Keratinocyte (primary cell): ENCODE measurements around the gene ZDHHC9. TPM values are rescaled to one million over a fixed set of nuclear protein-coding genes. Genes with fewer than 3 reads are reported as not detected.

ENCODE experiments used
- DNase-seq: peaks from one replicate; pipeline ENCODE4 v3.0.0-alpha.2; 2011; ENCODE audit warnings: low read depth, missing footprints, low spot score
- FAIRE-seq: peaks from 2 replicates; lab custom pipeline; 2011; peaks lifted over from hg19 to GRCh38; lab: Jason Lieb, UNC
- H2AFZ ChIP-seq: 2 replicates; pipeline ENCODE4 v1.6.0; 2012; ENCODE audit warnings: low read length, control low read depth, inconsistent platforms; ENCODE audit not compliant: control insufficient read depth
- H3K27ac ChIP-seq: 2 replicates; pipeline ENCODE4 v1.5.1; 2011; ENCODE audit warnings: low read length; ENCODE audit not compliant: control insufficient read depth, insufficient read depth
- H3K27me3 ChIP-seq: 3 replicates; pipeline ENCODE4 v1.6.0; 2011; ENCODE audit warnings: low read length; ENCODE audit not compliant: control insufficient read depth, insufficient read depth; ENCODE audit errors: extremely low read depth
- H3K36me3 ChIP-seq, 2 experiments: 2 replicates in 1 of 2; 3 replicates in 1 of 2; pipeline ENCODE4 v1.5.1; 2011; ENCODE audit warnings: low read length in 2 of 2, mild to moderate bottlenecking in 1 of 2; ENCODE audit not compliant: control insufficient read depth in 2 of 2, insufficient read depth in 2 of 2; ENCODE audit errors: extremely low read depth in 1 of 2
- H3K4me1 ChIP-seq: 3 replicates; pipeline ENCODE4 v1.5.1; 2011; ENCODE audit warnings: low read length; ENCODE audit not compliant: control insufficient read depth, insufficient read depth; ENCODE audit errors: extremely low read depth
- H3K4me2 ChIP-seq: 3 replicates; pipeline ENCODE4 v1.6.0; 2011; ENCODE audit warnings: low read depth, low read length; ENCODE audit not compliant: control insufficient read depth, insufficient read depth; ENCODE audit errors: extremely low read depth
- H3K4me3 ChIP-seq, 3 experiments: fragments of 200-600 bp in 1 of 3; sonication (generic) in 1 of 3; 2 replicates in 2 of 3; 3 replicates in 1 of 3; pipeline ENCODE4 v1.5.1; 2011 to 2016; ENCODE audit warnings: low read length in 3 of 3, mild to moderate bottlenecking in 3 of 3, control low read depth in 2 of 3, inconsistent platforms in 1 of 3, low read depth in 1 of 3, mixed read lengths in 1 of 3, mixed run types in 1 of 3, moderate library complexity in 1 of 3; ENCODE audit not compliant: control insufficient read depth in 2 of 3, insufficient read depth in 2 of 3; ENCODE audit errors: extremely low read depth in 1 of 3
- H3K79me2 ChIP-seq: 2 replicates; pipeline ENCODE4 v1.6.0; 2012; ENCODE audit warnings: low read length; ENCODE audit not compliant: control insufficient read depth, insufficient read depth
- H3K9ac ChIP-seq: 3 replicates; pipeline ENCODE4 v1.6.0; 2011; ENCODE audit warnings: low read length; ENCODE audit not compliant: control insufficient read depth, insufficient read depth; ENCODE audit errors: extremely low read depth
- H3K9me1 ChIP-seq: 3 replicates; pipeline ENCODE4 v1.6.0; 2011; ENCODE audit warnings: low read length; ENCODE audit not compliant: control insufficient read depth, insufficient read depth; ENCODE audit errors: extremely low read depth
- H3K9me3 ChIP-seq: 2 replicates; pipeline ENCODE4 v1.5.1; 2012; ENCODE audit warnings: low read depth, low read length; ENCODE audit not compliant: control insufficient read depth
- H4K20me1 ChIP-seq: 3 replicates; pipeline ENCODE4 v1.6.0; 2011; ENCODE audit warnings: low read length; ENCODE audit not compliant: control insufficient read depth, insufficient read depth; ENCODE audit errors: extremely low read depth
- CTCF ChIP-seq, 3 experiments: IDR thresholded peaks in 1 of 3; conservative IDR thresholded peaks in 1 of 3; optimal IDR thresholded peaks in 1 of 3; 2 replicates in 2 of 3; 3 replicates in 1 of 3; pipeline versions ENCODE3 to v1.5.1; 2011; ENCODE audit warnings: low read length in 3 of 3, mild to moderate bottlenecking in 3 of 3, moderate library complexity in 2 of 3, control low read depth in 1 of 3, inconsistent platforms in 1 of 3; ENCODE audit not compliant: insufficient read depth in 2 of 3; ENCODE audit errors: extremely low read depth in 1 of 3
- EZH2 ChIP-seq: IDR thresholded peaks from one replicate; pipeline ENCODE4 v1.6.1; 2012; ENCODE audit warnings: inconsistent platforms, mild to moderate bottlenecking, low read length, moderate library complexity
- dilution Hi-C: fragments of 300-500 bp; cut with MboI; formaldehyde crosslinking; loops from one replicate; pipeline ENCODE4 v1.7.0; 2020; ENCODE audit warnings: low sequenced_read_pairs; ENCODE audit not compliant: extremely low pct_ligation_motif_present
- polyA plus RNA-seq, 5 experiments: library from polyadenylated mRNA; depleted of rRNA in 3 of 5; stranded (reverse) in 3 of 5; stranded (forward) in 1 of 5; unstranded in 1 of 5; fragments of >200 nt; gene quantifications; 1 replicate in 1 of 5; 2 replicates in 3 of 5; 3 replicates in 1 of 5; pipeline versions ENCODE4 v1.2.1 to v1.2.3, GENCODE V29; 2011 to 2012; ENCODE audit warnings: missing spikeins in 2 of 5, low read depth in 1 of 5, low replicate concordance in 1 of 5

ZDHHC9 gene
- polyA plus RNA-seq, 1 donor (not counting 4 experiments of a cell fraction or from before 2014, with no cell fraction given): 30.0 TPM

GRCh38 chrX:129785160-129785947 is 58.3 kb downstream of the ZDHHC9 start:
- Histone ChIP-seq H3K4me2 (no peak overlapping the region), H3K4me1 (no peaks in the 10 kb centered on the region), H3K27me3 (peaks cover 5% of the 10 kb centered on the region), H3K9me3 (no peaks in the 10 kb centered on the region), H3K27ac (no peak overlapping the region), H4K20me1 (no peaks in the 10 kb centered on the region), H3K4me3 (no peak overlapping the region), H2AFZ (no peak overlapping the region), H3K79me2 (no peaks in the 10 kb centered on the region), H3K9me1 (no peaks in the 10 kb centered on the region), H3K9ac (no peak overlapping the region), H3K36me3 (no peaks in the 10 kb centered on the region)
- no peak for DNase-seq
- no peak for FAIRE-seq
- TF ChIP-seq EZH2 (no peak), CTCF (optimal IDR thresholded peaks at IDR 0.05 in 1 of 3, IDR thresholded peaks at IDR 0.05 in 1 of 3, conservative IDR thresholded peaks at IDR 0.05 in 1 of 3; ENCODE audit: extremely low read depth in 1 of 3, insufficient read depth in 2 of 3, low read length in 3 of 3) (no peak)
- dilution Hi-C loops: no loop called here

GRCh38 chrX:129784371-129784770 is 59.3 kb downstream of the ZDHHC9 start:
- Histone ChIP-seq H3K4me1 (no peaks in the 10 kb centered on the region), H3K27ac (no peak overlapping the region), H3K27me3 (peaks cover 6% of the 10 kb centered on the region), H3K4me2 (no peak overlapping the region), H3K4me3 (no peak overlapping the region), H3K9me3 (no peaks in the 10 kb centered on the region), H4K20me1 (no peaks in the 10 kb centered on the region), H3K79me2 (no peaks in the 10 kb centered on the region), H3K36me3 (no peaks in the 10 kb centered on the region), H3K9ac (no peak overlapping the region), H3K9me1 (no peaks in the 10 kb centered on the region), H2AFZ (no peak overlapping the region)
- dilution Hi-C loops: no loop called here
- no peak for DNase-seq
- no peak for TF ChIP-seq CTCF (optimal IDR thresholded peaks at IDR 0.05 in 1 of 3, IDR thresholded peaks at IDR 0.05 in 1 of 3, conservative IDR thresholded peaks at IDR 0.05 in 1 of 3; ENCODE audit: extremely low read depth in 1 of 3, insufficient read depth in 2 of 3, low read length in 3 of 3)
- TF ChIP-seq EZH2: no peak
- no peak for FAIRE-seq
